Stromal cell of bone marrow (primary cell): Measurements from ENCODE around the gene PSD4.
A peak's percentile ranks its signal among the peaks of the same experiment; 100 is the strongest.
"Not testable (repeated sequence)": the region's sequence is repeated elsewhere in the genome, so short reads cannot be mapped to it uniquely, and the experiment has no call there.

ENCODE experiments used
- DNase-seq: peaks from one replicate; pipeline ENCODE4 v3.0.0-alpha.2; 2012; ENCODE audit warnings: low read depth

The PSD4 gene

GRCh38 chr2:113223813-113224212 lies 50.0 kb downstream of the PSD4 start:
- DNase-seq, result no peak

DNA sequence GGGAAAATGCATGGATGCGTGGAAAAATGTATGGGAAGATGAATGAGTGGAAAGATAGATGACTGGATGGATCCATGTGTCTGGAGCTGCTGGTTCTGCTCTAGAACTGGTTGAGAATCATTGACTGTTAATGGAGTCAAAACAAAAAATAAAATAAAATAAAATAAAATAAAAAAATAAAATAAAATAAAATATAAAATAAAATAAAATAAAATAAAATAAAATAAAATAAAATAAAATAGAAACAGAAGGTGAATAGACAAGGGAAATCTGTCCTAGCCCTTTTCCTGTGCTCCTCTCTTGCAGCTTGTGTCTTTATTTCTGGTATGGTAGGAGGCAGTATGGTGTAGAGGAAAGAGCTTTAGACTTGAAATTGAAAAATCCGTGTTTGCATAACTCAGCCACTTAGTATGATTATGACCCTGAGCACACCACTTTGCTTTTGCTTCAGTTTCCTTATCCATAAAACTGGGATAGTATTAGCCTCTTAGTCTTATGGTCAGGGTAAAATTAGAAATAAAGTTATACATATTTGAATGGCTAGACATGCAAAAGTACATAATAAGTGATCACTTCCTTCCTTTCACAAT lies 51.0 kb downstream of the PSD4 start:
- DNase-seq, result no peak

DNA sequence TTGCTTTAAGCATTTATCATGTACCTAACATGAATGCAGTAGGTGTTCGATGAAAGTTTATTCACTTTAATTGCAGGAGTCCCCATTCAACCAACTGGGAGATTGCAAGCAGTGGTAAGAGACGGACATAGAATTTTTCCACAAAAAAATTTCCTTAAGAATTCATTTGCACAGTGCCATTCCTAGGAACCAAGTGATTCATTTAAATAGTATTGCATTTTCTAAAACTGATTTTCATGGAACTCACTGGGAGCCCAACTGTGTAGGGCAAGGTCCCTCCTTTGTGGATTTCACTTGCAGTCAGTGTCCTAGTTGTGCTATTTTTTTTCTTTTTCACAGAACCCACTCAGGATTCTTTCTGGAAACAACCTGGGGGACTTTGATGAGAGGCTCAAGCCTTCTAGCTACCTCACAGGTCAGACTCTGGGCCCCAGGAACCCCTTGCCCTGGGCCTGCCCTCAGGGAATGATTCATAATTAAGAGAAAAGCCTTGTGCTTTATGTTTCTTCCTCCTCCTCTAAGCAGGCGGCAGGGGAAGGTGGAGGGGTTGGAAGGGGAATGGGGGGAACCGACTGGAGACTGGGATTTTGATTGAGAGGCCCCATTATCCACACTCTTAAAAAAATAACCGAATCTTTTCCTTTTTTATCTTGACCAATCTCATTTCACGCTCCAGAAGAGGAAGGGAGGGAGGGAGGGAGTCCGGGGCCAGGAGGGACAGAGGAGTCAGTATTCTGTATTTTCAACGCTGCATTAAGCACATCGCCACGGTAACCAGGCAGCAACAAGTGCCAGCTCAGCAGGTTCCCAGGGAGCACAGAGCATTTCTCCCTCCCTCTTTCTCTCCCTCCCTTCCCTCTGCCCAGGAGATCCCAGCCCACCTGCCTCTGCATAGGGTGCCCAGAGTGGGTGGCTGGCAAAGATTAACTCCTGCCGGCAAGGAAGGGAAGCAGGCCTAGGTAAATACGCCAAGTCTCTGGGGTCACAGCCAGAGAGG lies 51.8 kb downstream of the PSD4 start:
- DNase-seq, result peak; percentile 18

- DNase-seq, result no peak
Measured at GRCh38 chr2:113226462-113226861, 52.7 kb downstream of the PSD4 start.

DNA sequence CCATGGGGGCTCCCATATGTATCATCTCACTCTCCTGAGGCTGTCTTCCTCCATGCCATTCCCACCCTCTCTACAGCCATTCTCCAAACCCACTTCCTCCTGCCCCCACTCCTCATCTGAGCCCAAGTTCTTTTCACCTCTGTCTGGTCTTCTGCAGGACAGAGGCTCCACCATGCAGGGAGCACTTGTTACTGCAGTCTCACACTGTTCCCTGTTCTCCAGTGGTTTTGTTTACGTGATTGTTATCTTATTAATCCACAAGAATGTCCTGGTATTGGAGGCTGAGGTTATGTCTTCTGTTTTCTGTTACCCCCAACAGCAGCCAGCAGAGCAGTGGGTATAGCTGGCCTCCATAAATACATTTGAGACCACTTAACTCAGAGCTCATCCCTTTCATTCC lies 53.5 kb downstream of the PSD4 start:
- DNase-seq, result no peak

DNA sequence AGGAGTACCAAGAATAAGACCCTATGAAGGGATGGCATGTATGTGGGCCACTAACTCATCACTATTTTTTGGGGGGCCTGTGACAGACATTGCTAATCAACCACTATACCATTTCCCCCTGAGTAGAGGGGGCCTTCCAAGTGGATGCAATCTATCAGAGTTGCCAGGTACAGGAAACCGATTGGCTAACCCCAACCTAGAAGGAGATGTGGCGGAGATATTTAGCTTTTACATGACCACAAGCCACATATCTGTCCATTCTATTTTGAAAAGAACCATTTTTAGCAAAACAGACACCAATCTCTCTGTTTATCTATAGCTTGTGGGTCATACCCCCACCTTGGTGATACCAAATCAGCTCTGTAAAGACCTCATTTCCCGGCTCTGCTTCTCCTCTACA lies 53.9 kb downstream of the PSD4 start:
- DNase-seq, result no peak

DNA sequence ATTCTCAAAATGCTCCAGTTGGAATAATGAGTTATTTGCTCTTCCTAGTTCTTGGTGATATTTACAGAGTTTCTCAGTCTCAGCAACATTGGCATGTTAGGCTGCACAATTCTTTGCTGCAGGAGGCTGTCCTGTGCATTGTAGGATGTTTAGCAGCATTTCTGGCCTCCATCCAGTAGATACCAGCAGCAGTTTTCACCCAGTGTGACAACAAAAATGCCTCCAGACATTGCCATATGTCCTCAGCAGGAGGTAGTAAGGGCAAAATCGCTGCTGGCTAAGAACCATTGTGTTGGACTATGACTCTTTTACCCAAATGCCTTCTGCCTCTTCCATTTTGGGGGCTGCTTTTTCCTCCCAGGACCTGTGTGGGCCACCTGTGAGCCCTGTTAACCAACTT lies 54.6 kb downstream of the PSD4 start:
- DNase-seq, result no peak

DNA sequence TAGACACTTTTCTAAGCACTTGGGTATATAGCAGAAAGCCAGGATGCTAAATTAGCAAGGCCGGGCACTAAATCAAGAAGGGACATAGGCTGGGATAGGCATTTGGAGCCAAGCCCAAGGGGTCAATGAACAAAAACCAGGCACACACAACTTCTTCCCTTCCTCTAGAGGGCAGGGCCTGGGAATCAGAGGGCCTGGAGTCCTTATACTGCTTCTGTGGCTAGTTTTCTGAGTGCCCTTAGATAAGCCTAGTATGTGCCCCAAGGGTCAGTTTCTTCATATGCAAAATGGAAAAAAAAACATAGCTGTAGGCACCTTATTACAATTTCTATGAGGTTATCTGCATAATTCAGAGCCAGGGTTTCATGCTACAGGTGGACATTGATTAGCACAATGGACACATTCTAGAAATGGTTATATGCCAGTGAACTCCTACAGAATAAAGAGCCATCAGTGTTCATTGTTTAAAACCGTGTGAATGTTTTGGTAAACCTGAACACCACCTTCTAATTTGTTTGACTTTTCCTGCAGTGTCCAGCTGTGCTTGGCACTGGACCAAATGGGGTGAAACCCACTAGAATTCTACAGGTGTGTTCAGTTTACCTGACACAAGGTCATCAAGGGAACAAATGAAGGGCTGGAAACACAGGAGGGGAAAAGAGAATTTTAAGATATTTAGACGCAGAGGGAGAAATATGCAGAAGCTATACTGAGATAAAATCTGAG lies 55.4 kb downstream of the PSD4 start:
- DNase-seq, result no peak

DNA sequence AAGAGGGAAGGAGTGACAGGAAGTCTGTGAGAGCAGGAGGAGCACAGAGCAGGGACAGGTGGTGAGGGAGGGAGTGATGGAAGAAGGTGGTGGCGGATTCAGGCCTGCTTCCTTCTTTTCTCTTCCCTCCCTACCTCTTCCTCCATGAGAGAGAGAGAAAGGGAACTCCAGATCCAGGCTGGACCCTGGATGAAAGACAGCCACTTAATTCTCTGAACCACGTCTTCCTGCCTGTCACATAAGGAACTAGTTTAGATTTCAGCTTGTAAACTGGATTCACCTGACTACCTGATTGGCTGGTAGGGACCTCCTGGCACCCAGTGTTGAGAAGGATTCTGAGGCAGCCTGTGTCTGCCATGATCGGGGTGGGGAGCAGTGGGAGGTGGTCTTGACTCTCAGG lies 56.0 kb downstream of the PSD4 start:
- no peak for DNase-seq

- no peak for DNase-seq
Measured at GRCh38 chr2:113230531-113230930, 56.8 kb downstream of the PSD4 start.

- DNase-seq, result no peak
Measured at GRCh38 chr2:113231064-113231463, 57.3 kb downstream of the PSD4 start.

DNA sequence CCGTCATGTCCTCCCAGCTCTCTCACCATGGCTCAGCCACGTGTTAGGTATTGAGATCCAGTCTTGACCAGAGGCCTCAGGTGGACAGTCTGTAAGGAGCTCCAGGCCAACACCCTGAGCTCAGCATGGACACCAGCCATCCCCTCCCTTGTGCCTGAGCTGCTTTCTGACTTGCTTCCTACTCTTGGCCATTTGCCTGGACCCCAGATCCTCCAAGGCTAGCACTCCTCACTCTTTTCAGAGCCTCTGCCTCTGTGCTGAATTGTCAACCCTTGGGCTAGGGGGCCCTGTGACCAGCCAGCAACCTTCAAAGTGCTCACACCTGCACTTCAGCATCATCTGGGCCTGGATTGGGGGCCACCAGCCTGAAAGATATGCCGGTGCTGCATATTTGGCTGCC lies 58.4 kb downstream of the PSD4 start:
- no peak for DNase-seq

GRCh38 chr2:113232740-113233139 lies 59.0 kb downstream of the PSD4 start:
- DNase-seq, result no peak

DNA sequence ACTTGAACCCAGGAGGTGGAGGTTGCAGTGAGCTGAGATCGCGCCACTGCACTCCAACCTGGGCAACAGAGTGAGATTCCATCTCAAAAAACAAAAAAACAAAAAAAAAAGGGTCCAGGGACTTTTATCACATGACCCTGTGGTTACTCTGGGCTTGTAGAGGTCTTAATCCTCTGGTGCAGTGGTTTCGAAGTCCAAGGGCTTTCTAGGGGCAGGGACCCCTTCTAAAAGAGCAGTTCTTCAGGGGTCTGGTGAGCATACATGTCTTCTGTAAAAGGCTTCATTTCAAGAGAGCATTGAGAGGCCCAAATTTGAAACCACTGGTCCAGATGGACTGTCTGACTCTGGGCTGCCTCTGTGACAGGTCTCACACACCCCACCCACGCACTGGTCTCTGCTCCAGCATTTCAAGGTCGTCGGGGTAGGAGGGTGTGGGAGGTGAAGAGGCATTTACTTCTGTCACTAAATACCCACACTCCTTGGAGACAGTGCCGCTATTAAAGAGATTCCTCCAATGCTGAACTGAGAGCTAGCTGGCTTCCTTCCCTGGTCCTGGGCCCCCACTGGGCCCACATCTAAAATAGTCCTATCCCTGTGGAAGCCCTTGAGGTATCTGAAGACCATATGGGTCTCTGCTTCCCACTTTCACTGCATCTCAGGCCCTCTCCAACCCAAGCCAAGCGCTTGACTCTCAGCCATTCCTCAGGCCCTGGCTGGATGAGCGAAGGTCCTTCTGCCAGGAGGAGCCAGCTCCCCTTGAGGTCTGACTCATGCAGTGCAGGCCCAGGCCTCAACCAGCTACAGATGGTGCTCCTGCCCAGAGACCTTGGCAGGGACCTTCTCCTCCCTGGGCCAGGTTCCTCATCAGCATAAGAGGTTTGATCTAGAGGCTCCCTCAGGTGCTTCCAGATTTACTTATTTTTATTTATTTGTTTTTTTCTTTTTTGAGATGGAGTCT lies 60.1 kb downstream of the PSD4 start:
- no peak for DNase-seq

DNA sequence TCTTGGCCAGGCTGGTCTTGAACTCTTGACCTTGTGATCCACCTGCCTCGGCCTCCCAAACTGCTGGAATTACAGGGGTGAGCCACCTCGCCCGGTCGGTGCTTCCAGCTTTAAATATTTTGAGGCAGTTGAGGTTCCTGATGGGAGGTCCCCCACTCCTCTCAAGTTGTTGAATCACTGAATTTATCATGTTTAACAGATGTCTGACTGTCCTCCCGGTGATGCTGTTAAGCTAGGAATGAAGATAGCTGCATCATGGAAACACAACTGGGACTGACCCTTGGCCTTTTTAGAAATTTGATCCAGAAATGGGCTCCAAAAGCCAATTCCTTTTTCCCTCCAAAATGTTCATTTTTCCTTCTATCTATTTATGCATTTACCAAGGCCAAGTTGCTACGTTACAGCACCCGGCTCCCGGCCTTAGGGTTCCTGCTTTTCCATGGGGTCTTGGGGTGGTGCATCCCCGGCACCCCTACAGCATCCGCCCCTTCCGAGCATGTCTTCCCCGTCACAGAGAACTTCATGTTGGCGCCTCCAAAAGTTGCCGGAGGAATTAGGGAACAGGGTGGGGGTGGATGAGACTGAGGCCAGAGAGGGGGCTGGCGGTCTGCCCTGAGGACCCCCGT lies 61.1 kb downstream of the PSD4 start:
- DNase-seq, result no peak

DNA sequence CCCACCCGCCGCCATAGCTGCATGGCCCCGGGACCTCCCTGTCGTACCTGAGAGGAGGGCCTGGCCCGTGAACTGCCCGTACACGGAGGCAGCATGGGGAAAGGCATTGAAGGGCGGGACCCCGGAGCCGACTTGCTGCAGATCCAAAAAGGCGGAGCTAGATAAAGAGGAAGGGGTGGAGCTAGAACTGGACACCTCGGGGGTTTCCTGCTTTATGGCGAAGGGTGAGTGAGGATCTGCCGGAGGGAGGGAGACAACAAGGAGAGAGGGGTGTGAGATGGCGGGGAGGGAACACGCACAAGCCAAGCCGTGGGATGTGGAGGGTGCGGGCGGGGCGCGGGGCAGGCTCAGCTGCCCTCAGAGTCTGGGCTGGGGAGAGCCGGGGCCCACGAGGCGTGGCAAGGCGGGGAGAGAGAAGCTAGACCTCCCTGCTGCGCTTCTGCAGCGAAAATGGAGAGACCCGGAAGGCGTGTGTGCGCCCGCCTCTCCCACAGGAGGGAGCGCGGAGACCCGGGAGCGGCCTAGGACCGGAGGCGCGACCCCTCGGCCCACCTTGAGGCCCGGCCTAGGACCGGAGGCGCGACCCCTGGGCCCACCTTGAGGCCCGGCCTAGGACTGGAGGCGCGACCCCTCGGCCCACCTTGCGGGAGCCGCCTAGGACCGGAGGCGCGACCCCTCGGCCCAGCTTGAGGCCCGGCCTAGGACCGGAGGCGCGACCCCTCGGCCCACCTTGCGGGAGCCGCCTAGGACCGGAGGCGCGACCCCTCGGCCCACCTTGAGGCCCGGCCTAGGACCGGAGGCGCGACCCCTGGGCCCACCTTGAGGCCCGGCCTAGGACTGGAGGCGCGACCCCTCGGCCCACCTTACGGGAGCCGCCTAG lies 61.8 kb downstream of the PSD4 start:
- not testable (repeated sequence) for DNase-seq

DNA sequence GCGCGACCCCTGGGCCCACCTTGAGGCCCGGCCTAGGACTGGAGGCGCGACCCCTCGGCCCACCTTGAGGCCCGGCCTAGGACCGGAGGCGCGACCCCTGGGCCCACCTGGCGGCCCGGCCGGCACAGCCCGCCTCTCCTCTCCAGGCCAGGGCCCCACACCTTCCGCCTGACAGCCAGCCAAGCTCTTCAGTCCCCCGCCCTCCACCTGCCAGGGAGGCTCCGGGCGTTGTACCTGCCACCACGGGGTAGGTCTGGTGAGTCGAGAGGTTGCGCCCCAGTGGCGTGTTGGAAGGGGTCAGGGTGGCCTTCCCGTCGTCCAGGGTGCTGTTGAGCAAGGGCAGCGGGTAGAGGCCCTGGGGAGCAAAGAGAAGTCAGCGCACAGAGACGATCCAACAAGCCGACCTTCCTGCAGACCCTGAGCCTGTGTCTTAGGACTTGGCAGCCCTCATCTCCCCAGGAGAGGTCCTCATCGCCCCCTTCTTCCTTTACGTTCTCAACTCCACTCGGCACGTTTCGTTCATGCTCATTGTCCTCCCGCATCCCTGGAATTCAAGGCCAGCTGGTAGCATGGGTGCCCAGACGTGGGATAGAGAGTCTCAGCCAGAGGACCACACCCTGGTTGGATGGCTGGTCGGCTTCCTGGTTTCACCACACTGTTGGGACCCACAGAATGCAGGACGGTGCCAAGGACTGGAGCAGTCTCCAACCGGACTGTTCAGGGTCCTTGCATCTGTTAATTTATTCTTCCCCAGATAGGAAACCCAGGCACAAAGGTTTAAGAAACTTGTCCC lies 62.8 kb downstream of the PSD4 start:
- DNase-seq, result no peak

DNA sequence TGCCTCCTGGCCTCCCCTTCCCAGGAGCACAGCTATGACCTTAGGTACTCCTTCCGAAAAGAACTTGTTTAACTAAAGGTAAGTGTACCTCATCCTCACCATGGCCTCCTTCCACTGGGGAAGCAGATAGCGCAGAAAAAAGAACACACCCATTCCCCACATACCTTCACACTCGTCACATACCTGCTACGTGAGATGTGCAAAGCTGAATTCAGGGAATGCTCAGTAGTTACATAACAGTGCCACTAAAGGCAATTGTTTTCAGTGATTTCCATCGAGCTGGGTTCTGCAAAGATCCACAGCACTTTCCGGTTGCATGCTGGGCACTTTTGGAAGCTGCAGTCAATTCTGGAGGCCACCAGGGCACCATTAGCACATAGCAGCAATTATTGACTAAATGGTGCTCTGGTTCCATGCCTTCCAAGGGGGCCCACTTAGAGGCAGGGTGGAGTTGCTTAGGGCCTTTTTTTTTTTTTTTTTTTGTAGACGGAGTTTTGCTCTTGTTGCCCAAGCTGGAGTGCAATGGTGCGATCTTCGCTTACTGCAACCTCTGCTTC lies 63.9 kb downstream of the PSD4 start:
- DNase-seq, result no peak
